Left forelimb (tissue), 1 donor: ENCODE measurements around the gene PAQR6.

ENCODE experiments used
- DNase-seq: peaks from one replicate; pipeline ENCODE4 v3.0.0-alpha.2; 2018; ENCODE audit warnings: low spot score

PAQR6 gene, protein sequence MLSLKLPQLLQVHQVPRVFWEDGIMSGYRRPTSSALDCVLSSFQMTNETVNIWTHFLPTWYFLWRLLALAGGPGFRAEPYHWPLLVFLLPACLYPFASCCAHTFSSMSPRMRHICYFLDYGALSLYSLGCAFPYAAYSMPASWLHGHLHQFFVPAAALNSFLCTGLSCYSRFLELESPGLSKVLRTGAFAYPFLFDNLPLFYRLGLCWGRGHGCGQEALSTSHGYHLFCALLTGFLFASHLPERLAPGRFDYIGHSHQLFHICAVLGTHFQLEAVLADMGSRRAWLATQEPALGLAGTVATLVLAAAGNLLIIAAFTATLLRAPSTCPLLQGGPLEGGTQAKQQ

GRCh38 chr1:156247460-156248322, at the start of gene PAQR6:
Gene PAQR6, minus strand, starts transcription at chr1:156248056. Its CDS starts 1,325 bp downstream, at chr1:156246731.
- DNase-seq = no peak

GRCh38 chr1:156295391-156295947, 47.6 kb upstream of the PAQR6 start, which contains the start of gene GLMP:
Gene GLMP, minus strand, starts transcription at chr1:156295679. Its CDS starts 34 bp downstream, at chr1:156295645.
- peak; percentile 72 for DNase-seq

DNA sequence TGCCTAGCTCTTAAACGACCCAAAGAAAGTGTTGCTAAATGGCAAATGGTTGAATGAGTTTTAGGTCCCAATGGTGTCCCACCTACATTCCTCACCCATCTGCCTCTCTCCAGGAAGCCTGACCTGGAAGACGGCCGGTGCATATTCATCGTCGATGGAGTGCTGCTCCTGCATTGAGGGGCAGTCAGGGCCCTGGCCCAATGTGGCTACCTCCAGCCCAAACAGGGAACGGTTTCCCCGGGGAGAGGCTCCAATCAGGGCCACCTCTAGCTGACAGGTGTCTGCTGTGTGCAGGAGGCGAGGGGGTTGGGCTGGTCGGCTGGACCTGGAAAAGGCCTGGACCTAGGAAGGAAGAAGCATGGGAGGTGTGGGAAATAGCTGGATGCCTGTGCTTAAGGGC, 46.0 kb upstream of the PAQR6 start:
- DNase-seq = no peak

GRCh38 chr1:156293098-156293434, 45.2 kb upstream of the PAQR6 start:
- DNase-seq = no peak

GRCh38 chr1:156291226-156292061, 43.6 kb upstream of the PAQR6 start:
- DNase-seq = peak; percentile 86

- no peak for DNase-seq
Measured at GRCh38 chr1:156289857-156290256, 42.0 kb upstream of the PAQR6 start.

DNA sequence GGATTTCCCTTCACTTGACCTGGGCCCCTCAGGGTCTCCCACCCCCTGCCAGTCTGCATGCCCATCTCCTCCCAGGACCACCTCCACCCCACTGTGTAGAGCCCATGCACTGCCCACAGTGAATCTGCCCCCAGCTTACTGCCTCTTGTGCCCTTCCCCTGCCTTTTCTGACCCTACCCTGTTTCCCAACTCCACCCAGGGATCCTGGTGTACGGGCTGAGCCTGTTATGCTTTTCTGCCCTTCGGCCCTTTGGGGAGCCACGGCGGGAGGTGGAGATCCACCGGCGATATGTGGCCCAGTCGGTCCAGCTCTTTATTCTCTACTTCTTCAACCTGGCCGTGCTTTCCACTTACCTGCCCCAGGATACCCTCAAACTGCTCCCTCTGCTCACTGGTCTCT, 38.2 kb upstream of the PAQR6 start:
- no peak for DNase-seq

GRCh38 chr1:156285437-156285836, 37.6 kb upstream of the PAQR6 start:
- DNase-seq = no peak

- no peak for DNase-seq
Measured at GRCh38 chr1:156284757-156285156, 36.9 kb upstream of the PAQR6 start.

DNA sequence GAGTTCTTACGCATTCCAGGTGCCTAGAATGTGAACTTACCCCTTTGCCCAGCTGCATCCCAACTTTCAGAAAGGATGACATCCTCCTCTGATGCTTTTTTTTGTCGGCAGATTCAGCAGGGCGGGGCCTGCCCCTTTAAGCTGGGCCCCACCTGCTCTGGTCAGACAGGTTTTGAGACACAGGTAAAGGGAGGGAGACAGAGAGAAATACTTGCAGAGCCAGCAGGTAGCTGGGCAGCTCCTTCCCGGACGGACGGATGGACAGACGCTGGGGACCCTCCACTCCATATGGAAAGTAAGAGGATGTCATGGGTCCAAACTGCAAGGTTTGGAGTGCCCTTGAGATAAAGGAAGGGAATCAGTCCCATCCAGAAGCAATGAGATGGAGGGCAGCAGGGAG, 36.3 kb upstream of the PAQR6 start, which contains the start of gene TMEM79:
TMEM79 (plus strand) TSS at position 214 of the 400 bp plus-strand sequence. CDS start 902 bp downstream, outside the sequence.
- DNase-seq = no peak

DNA sequence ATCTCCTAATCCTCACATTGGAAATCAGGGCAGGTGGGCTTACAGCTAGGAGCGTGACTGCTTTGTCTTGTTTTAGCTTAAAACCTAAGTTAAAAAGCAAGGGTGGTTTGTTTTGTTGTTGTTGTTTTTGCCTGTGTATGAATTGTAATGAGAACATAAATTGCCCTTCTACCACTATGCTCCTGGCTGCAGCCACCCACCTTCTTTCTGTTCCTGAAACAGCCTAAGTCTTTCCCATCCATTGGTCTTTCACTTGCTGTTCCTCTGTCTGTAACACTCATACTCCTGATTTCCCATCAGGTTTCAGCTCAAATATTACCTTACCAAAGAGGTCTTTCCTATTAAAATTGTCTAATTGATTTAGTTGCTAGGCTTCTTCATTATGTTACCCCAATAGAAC, 35.7 kb upstream of the PAQR6 start:
- DNase-seq = no peak

DNA sequence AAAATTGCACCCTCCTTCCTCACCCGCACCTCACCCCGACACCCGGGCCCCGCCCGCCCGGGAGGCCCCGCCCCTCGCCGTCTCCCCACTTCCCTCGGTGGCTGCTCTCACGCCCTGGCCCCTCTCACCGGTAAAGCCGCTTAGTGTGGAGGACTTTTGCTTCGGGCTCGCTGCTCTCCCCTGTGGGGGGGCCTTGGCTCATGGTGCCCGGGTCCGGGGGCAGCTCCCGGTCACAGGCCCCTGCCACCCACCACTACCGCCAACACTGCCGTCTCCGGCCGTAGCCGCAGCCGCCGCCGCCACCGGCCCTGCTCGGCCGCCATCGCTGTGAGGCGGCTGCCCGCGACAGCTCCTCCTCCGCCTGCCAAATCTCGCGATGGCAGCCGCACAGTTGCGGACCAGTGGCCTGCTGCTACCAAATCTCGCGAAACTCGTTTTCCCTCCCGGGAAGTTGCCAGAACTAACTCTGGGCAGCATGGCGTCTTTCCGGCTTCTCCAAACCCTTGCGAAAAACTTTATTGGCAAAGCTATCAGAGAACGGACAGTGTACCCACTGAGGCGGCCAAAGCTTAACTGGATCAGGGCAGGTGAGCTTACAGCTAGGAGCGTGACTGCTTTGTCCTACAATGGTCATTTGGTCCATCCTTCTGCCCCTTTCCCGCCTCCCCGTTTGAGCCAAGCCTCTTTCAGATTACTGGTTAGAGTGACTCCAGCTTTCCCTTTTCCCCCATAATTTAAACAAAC, 34.8 kb upstream of the PAQR6 start, which contains the start of gene SMG5:
SMG5 (minus strand) TSS at position 347 of the 744 bp plus-strand sequence; CDS start at position 202, 145 bp downstream.
- DNase-seq = peak; percentile 95

DNA sequence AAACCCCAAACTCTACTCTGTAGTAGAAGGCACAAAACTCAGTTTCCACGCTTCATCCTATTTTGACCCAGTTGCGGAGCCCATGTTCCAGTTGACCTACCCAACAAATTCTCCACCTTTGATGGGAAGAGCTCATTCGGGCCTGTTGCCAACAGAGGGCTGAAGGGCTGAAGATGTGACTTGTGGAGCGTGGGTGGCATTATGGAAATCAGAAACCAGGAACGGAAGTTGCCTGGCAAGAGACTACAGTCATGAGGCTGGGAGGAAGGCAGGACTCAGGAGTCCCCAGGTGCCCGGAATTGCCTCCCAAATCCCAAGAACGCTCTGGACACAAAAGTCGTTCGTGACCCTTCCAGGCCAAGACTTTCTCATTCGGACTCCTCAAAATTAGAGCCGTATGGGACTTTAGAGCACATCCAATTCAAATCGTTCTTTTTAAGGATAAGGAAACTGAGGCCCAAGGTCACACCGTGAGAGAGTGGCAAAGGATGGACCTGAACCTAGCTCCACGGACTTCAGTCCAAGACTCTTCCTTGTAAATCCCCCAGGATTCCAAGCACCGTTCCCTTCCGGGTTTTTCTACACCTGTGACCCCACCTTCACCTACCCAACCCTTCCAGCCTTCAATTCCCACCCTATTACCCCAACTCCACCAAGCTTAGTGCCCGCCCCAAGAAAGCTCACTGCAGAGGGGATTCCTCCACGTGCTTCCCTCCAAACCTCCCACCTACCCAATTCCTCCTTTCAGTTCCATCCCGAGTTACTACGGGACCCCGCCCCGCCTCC, 34.0 kb upstream of the PAQR6 start:
- no peak for DNase-seq

DNA sequence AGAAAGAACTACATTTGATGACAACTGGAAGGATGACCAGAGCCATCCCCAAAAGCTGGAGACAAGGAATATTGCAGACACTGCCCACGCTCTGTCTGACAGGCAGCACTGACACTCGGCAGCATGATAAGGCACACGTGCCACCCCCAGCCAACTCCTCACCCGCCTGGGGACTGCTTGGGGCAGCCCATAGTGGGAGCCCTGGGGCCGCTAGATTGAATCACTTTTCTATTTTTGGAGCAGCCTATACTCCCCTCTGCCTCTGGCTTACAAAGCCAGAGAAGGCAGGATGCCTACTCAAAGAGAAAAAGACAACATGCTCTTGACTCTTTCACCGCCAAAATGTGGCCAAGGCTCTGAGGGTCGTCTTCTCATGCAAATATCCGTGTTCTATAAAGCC, 33.4 kb upstream of the PAQR6 start:
- no peak for DNase-seq

DNA sequence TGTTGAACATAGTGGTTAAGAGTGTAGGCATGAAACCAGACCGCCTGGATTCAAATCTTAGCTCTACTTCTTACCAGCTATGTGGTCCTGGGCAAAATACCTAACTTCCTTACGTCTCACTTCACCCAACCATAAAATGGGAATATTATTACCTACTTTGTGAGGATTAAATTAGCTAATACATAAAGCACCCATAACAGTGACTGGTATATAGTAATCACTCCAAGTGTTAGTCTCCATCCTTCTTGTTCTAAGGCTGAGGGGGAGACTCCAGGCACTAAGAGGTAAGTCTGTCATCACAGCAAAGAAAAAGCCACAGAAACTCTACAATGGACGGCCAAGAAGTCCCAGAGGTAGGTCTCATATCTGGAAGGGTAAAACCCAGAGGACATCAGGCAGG, 32.0 kb upstream of the PAQR6 start:
- no peak for DNase-seq

GRCh38 chr1:156276966-156277381, 29.1 kb upstream of the PAQR6 start:
- DNase-seq = no peak

DNA sequence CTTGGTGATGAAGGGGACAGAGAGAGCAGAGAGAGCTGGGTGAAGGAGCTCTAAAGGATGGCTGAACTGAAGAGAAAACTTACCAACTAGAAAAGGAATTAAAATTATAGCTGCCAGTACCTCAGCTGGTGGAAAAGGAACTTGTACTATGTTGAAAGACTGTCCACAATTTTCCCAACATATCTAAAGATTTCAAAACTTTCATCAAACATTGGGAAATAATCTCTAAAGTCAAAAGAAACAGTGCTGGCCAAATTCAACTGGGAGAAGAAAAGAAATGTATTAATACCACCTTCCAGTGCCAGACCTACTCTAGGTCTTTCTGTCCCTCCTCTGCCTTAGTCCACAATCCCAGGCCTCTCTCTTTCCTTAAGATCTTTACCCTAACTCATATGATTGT, 28.7 kb upstream of the PAQR6 start:
- no peak for DNase-seq

DNA sequence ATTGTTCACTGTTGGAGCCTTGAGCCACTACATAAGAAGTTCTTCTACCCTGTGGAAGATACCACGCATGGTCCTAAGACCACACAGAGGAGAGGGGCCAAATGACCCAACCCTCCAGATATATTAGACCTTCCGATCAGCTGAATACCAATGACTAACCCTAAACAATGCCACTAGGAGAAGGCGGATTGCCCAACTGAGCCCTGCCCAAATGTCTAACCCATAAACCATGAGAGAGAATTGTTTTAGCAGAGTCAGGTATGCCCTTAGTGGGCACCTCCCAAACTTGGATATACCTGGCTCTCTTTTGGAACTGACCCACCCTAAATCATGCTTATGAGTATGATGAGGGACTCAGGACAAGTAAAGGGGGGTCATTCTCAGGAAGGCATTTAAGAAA, 22.5 kb upstream of the PAQR6 start:
- no peak for DNase-seq

DNA sequence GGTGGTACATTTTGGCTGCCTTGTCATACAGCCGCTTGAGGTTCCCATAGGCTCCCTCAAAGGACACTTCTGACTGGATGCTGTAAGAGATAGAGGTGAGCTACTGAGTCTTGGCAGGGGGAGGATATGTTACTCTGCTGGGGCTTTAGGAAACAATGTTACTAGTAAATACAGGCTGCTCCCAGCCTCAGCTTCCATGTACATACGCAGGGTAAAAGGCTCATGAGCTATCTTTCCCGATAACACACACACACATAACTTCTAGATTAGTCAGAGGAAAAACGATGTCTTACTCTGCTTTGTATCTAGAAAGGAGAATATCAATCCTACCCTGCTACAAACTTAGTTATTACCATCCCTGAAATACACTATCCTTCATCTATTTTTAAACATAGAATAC, 20.5 kb upstream of the PAQR6 start:
- no peak for DNase-seq

DNA sequence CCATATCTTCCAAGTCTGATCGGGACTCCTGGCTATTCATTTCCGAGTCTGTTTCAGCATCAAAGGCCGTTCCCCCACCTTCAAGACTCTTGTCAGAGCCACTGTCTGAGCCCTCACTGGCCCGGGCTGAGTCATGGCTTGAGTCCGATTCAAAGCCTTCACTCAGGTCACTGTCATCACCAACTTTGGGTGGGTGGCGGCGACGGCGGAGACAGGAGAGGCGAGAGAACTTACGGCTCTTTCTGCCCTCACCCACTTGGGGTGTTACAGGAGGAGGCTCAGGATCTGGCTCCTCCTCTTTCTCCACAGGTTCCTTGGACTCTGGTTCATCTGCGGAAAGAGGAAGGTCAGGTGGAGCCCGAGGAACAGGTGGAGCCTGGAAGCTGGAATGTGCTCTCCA, 18.2 kb upstream of the PAQR6 start:
- DNase-seq = no peak
